SJSA1 (cell line): ENCODE measurements around the gene KRT86. TPM values are rescaled to one million over a fixed set of nuclear protein-coding genes. Genes with fewer than 3 reads are reported as not detected.

Experiments used
- DNase-seq, 2 experiments: peaks; one replicate each; pipeline ENCODE4 v3.0.0-alpha.2; 2015 to 2020; ENCODE audit warnings: low spot score in 2 of 2, low read depth in 1 of 2
- H3K27ac ChIP-seq: fragments of 250-450 bp; sonication (Bioruptor Pico); 2 replicates; pipeline ENCODE4 v1.5.1; 2020; ENCODE audit warnings: mild to moderate bottlenecking, moderate library complexity
- H3K27me3 ChIP-seq: fragments of 250-450 bp; sonication (Bioruptor Pico); replicated peaks from 2 replicates; pipeline ENCODE4 v1.5.1; 2020; ENCODE audit warnings: mild to moderate bottlenecking, moderate library complexity
- H3K36me3 ChIP-seq: fragments of 250-450 bp; sonication (Bioruptor Pico); 2 replicates; pipeline ENCODE4 v1.5.1; 2020; ENCODE audit warnings: mild to moderate bottlenecking
- H3K4me1 ChIP-seq: fragments of 250-450 bp; sonication (Bioruptor Pico); replicated peaks from 2 replicates; pipeline ENCODE4 v1.6.1; 2021; ENCODE audit warnings: mild to moderate bottlenecking
- H3K4me3 ChIP-seq: fragments of 250-450 bp; sonication (Bioruptor Pico); 2 replicates; pipeline ENCODE4 v1.5.1; 2020; ENCODE audit warnings: mild to moderate bottlenecking
- H3K9me3 ChIP-seq: fragments of 250-450 bp; sonication (Bioruptor Pico); replicated peaks from 2 replicates; pipeline ENCODE4 v1.5.1; 2020; ENCODE audit warnings: mild to moderate bottlenecking
- total RNA-seq: library from RNA; depleted of rRNA; stranded (reverse); fragments of >200 nt; shearing (Covaris generic); gene quantifications from 2 replicates; pipeline ENCODE4 v1.2.3, GENCODE V29; 2014; rRNA removed

Gene KRT86
- total RNA-seq = 0.37 TPM in 1 of 2 replicates, not detected in the other

GRCh38 chr12:52274521-52275120 is at the start of gene KRT86:
TSS of gene KRT86 (plus strand) at chr12:52274645. CDS start at chr12:52301917, 27,272 bp downstream.
- Histone ChIP-seq H3K27ac (no peak within 1 kb of the TSS), H3K27me3 (no peaks in the 10 kb centered on the region), H3K4me3 (no peak within 1 kb of the TSS), H3K36me3 (no peaks in the 10 kb centered on the region), H3K9me3 (no peaks in the 10 kb centered on the region), H3K4me1 (peaks cover 16% of the 10 kb centered on the region)
- DNase-seq = no peak

GRCh38 chr12:52225752-52226151 is 48.7 kb upstream of the KRT86 start:
- Histone ChIP-seq H3K9me3 (0 out of 2 replicates have a peak, but pooled peaks cover 3% of the 10 kb centered on the region), H3K4me3 (no peak overlapping the region), H3K4me1 (peaks cover 43% of the 10 kb centered on the region), H3K27ac (no peak overlapping the region), H3K36me3 (no peaks in the 10 kb centered on the region), H3K27me3 (no peaks in the 10 kb centered on the region)
- no peak for DNase-seq

GRCh38 chr12:52226446-52226845 is 48.0 kb upstream of the KRT86 start:
- no peak overlapping the region for H3K27ac ChIP-seq
- H3K9me3 ChIP-seq = 0 out of 2 replicates have a peak, but pooled peaks cover 3% of the 10 kb centered on the region
- H3K27me3 ChIP-seq = no peaks in the 10 kb centered on the region
- H3K4me3 ChIP-seq = no peak overlapping the region
- no peaks in the 10 kb centered on the region for H3K36me3 ChIP-seq
- DNase-seq = no peak
- peaks cover 50% of the 10 kb centered on the region for H3K4me1 ChIP-seq

GRCh38 chr12:52227606-52228166 is 46.8 kb upstream of the KRT86 start:
- Histone ChIP-seq H3K4me1 (peaks cover 56% of the 10 kb centered on the region), H3K9me3 (0 out of 2 replicates have a peak, but pooled peaks cover 3% of the 10 kb centered on the region), H3K4me3 (no peak overlapping the region), H3K27ac (no peak overlapping the region), H3K27me3 (no peaks in the 10 kb centered on the region), H3K36me3 (no peaks in the 10 kb centered on the region)
- DNase-seq = no peak

GRCh38 chr12:52228366-52228765 is 46.1 kb upstream of the KRT86 start:
- Histone ChIP-seq H3K36me3 (no peaks in the 10 kb centered on the region), H3K27ac (no peak overlapping the region), H3K4me3 (no peak overlapping the region), H3K27me3 (no peaks in the 10 kb centered on the region), H3K4me1 (peaks cover 51% of the 10 kb centered on the region), H3K9me3 (0 out of 2 replicates have a peak, but pooled peaks cover 3% of the 10 kb centered on the region)
- DNase-seq = no peak

- Histone ChIP-seq H3K27me3 (no peaks in the 10 kb centered on the region), H3K4me3 (no peak overlapping the region), H3K4me1 (peaks cover 48% of the 10 kb centered on the region), H3K36me3 (no peaks in the 10 kb centered on the region), H3K27ac (no peak overlapping the region), H3K9me3 (0 out of 2 replicates have a peak, but pooled peaks cover 2% of the 10 kb centered on the region)
- no peak for DNase-seq
These were observed 45.5 kb upstream of the KRT86 start for GRCh38 chr12:52228931-52229330.

GRCh38 chr12:52229836-52230343 is 44.6 kb upstream of the KRT86 start:
- no peaks in the 10 kb centered on the region for H3K9me3 ChIP-seq
- no peak for DNase-seq
- H3K27me3 ChIP-seq = no peaks in the 10 kb centered on the region
- no peaks in the 10 kb centered on the region for H3K36me3 ChIP-seq
- peaks cover 44% of the 10 kb centered on the region for H3K4me1 ChIP-seq
- no peak overlapping the region for H3K4me3 ChIP-seq
- peak overlapping the region; percentile 86 for H3K27ac ChIP-seq

GRCh38 chr12:52230364-52231281 is 43.8 kb upstream of the KRT86 start:
- no peaks in the 10 kb centered on the region for H3K9me3 ChIP-seq
- no peak overlapping the region for H3K4me3 ChIP-seq
- DNase-seq = peak; percentile 71 to 72
- H3K27ac ChIP-seq = peak overlapping the region; percentile 86
- no peaks in the 10 kb centered on the region for H3K27me3 ChIP-seq
- peaks cover 51% of the 10 kb centered on the region for H3K4me1 ChIP-seq
- H3K36me3 ChIP-seq = no peaks in the 10 kb centered on the region

GRCh38 chr12:52231305-52232202 is 42.9 kb upstream of the KRT86 start:
- H3K27ac ChIP-seq = peak overlapping the region; percentile 86
- no peak overlapping the region for H3K4me3 ChIP-seq
- peak in 1 of 2 experiments; percentile 29 for DNase-seq
- no peaks in the 10 kb centered on the region for H3K36me3 ChIP-seq
- no peaks in the 10 kb centered on the region for H3K9me3 ChIP-seq
- H3K27me3 ChIP-seq = no peaks in the 10 kb centered on the region
- H3K4me1 ChIP-seq = peaks cover 52% of the 10 kb centered on the region

GRCh38 chr12:52232203-52232673 is 42.2 kb upstream of the KRT86 start:
- Histone ChIP-seq H3K36me3 (no peaks in the 10 kb centered on the region), H3K4me1 (peaks cover 52% of the 10 kb centered on the region), H3K27me3 (no peaks in the 10 kb centered on the region), H3K27ac (peak overlapping the region; percentile 86), H3K4me3 (no peak overlapping the region), H3K9me3 (no peaks in the 10 kb centered on the region)
- DNase-seq = no peak

GRCh38 chr12:52232674-52233461 is 41.6 kb upstream of the KRT86 start, which contains the start of gene KRT7:
TSS of gene KRT7 (plus strand) at chr12:52233243. CDS start at chr12:52233297, 54 bp downstream.
- H3K4me3 ChIP-seq = no peak within 1 kb of the TSS
- H3K9me3 ChIP-seq = no peaks in the 10 kb centered on the region
- H3K27ac ChIP-seq = no peak within 1 kb of the TSS
- peaks cover 52% of the 10 kb centered on the region for H3K4me1 ChIP-seq
- no peaks in the 10 kb centered on the region for H3K27me3 ChIP-seq
- H3K36me3 ChIP-seq = no peaks in the 10 kb centered on the region
- no peak for DNase-seq

- Histone ChIP-seq H3K27ac (no peak overlapping the region), H3K4me1 (peaks cover 47% of the 10 kb centered on the region), H3K4me3 (no peak overlapping the region)
These were observed 40.8 kb upstream of the KRT86 start for GRCh38 chr12:52233462-52234207.

More at GRCh38 chr12:52233462-52234207, 40.8 kb upstream of the KRT86 start:
- no peaks in the 10 kb centered on the region for H3K36me3 ChIP-seq
- no peaks in the 10 kb centered on the region for H3K27me3 ChIP-seq
- no peak for DNase-seq
- no peaks in the 10 kb centered on the region for H3K9me3 ChIP-seq
